ACC112 (cell line): ENCODE measurements around the gene NOS2.
A peak's percentile ranks its signal among the peaks of the same experiment; 100 is the strongest.

Source experiments
- H2AFZ ChIP-seq: fragments of 200-600 bp; sonication (generic); one replicate; pipeline ENCODE4 v1.6.0; 2017; ENCODE audit warnings: antibody characterized with exemption, low read length; ENCODE audit not compliant: unreplicated experiment
- H3K27ac ChIP-seq: fragments of 200-600 bp; sonication (generic); 2 replicates; pipeline ENCODE4 v1.5.1; 2014; ENCODE audit warnings: low read depth, mild to moderate bottlenecking, antibody characterized with exemption, low read length, moderate library complexity
- H3K27me3 ChIP-seq: fragments of 200-600 bp; sonication (generic); 2 replicates; pipeline ENCODE4 v1.6.1; 2014; ENCODE audit warnings: mild to moderate bottlenecking, antibody characterized with exemption, low read length, moderate library complexity, mixed read lengths; ENCODE audit not compliant: insufficient read depth
- H3K36me3 ChIP-seq: fragments of 200-600 bp; sonication (generic); 2 replicates; pipeline ENCODE4 v1.6.1; 2016; ENCODE audit warnings: mild to moderate bottlenecking, antibody characterized with exemption, low read length, moderate library complexity, mixed read lengths; ENCODE audit not compliant: insufficient read depth
- H3K4me1 ChIP-seq: fragments of 200-600 bp; sonication (generic); one replicate; pipeline ENCODE4 v1.6.1; 2016; ENCODE audit warnings: low read length, mixed read lengths; ENCODE audit not compliant: insufficient read depth, unreplicated experiment, control insufficient read depth
- H3K4me3 ChIP-seq: fragments of 200-600 bp; sonication (generic); 2 replicates; pipeline ENCODE4 v1.5.1; 2014; ENCODE audit warnings: mild to moderate bottlenecking, low read depth, low read length
- H3K79me2 ChIP-seq: fragments of 200-600 bp; sonication (generic); one replicate; pipeline ENCODE4 v1.6.0; 2016; ENCODE audit warnings: low read length; ENCODE audit not compliant: control insufficient read depth, unreplicated experiment, insufficient read depth

NOS2 gene

GRCh38 chr17:27819145-27819544 is 18.8 kb upstream of the NOS2 start:
- H3K27me3 ChIP-seq = peaks cover 4% of the 10 kb centered on the region; the same call in 1 of the 2 replicates
- H3K36me3 ChIP-seq = no peaks in the 10 kb centered on the region

GRCh38 chr17:27818401-27819105 is 18.2 kb upstream of the NOS2 start:
- Histone ChIP-seq H3K79me2 (no peaks in the 10 kb centered on the region), H3K27me3 (peaks cover 3% of the 10 kb centered on the region; the same call in 1 of the 2 replicates), H3K36me3 (no peaks in the 10 kb centered on the region), H3K27ac (no peak overlapping the region), H3K4me3 (no peak overlapping the region), H3K4me1 (peaks cover 16% of the 10 kb centered on the region), H2AFZ (no peak overlapping the region)

More at GRCh38 chr17:27819145-27819544, 18.8 kb upstream of the NOS2 start:
- Histone ChIP-seq H3K4me3 (no peak overlapping the region), H3K79me2 (no peaks in the 10 kb centered on the region), H3K27ac (no peak overlapping the region), H2AFZ (no peak overlapping the region), H3K4me1 (peaks cover 16% of the 10 kb centered on the region)

- Histone ChIP-seq H3K4me3 (no peak overlapping the region), H3K36me3 (no peaks in the 10 kb centered on the region), H3K79me2 (no peaks in the 10 kb centered on the region), H2AFZ (peak overlapping the region; percentile 66), H3K27me3 (peaks cover 2% of the 10 kb centered on the region; the same call in 1 of the 2 replicates), H3K27ac (no peak overlapping the region), H3K4me1 (peaks cover 16% of the 10 kb centered on the region)
These were observed 17.4 kb upstream of the NOS2 start for GRCh38 chr17:27817731-27818130.

- Histone ChIP-seq H3K27me3 (peaks cover 2% of the 10 kb centered on the region; the same call in 1 of the 2 replicates), H3K27ac (no peak overlapping the region), H3K4me3 (no peak overlapping the region), H3K79me2 (no peaks in the 10 kb centered on the region), H3K36me3 (no peaks in the 10 kb centered on the region), H3K4me1 (peaks cover 16% of the 10 kb centered on the region), H2AFZ (no peak overlapping the region)
These were observed 16.6 kb upstream of the NOS2 start for GRCh38 chr17:27816946-27817345.

- Histone ChIP-seq H3K4me1 (peaks cover 19% of the 10 kb centered on the region), H2AFZ (no peak overlapping the region), H3K36me3 (no peaks in the 10 kb centered on the region), H3K27ac (no peak overlapping the region), H3K4me3 (no peak overlapping the region), H3K79me2 (no peaks in the 10 kb centered on the region), H3K27me3 (peaks cover 2% of the 10 kb centered on the region; the same call in 1 of the 2 replicates)
These were observed 11.6 kb upstream of the NOS2 start for GRCh38 chr17:27811961-27812360.

GRCh38 chr17:27810902-27811557 is 10.7 kb upstream of the NOS2 start:
- Histone ChIP-seq H3K36me3 (no peaks in the 10 kb centered on the region), H3K4me3 (no peak overlapping the region), H2AFZ (no peak overlapping the region)

GRCh38 chr17:27810211-27810901 is 10.0 kb upstream of the NOS2 start:
- H3K79me2 ChIP-seq = no peaks in the 10 kb centered on the region
- peak overlapping the region; percentile 49 for H2AFZ ChIP-seq
- H3K27ac ChIP-seq = no peak overlapping the region
- H3K27me3 ChIP-seq = peaks cover 2% of the 10 kb centered on the region; the same call in 1 of the 2 replicates
- H3K4me1 ChIP-seq = peaks cover 18% of the 10 kb centered on the region
- H3K36me3 ChIP-seq = no peaks in the 10 kb centered on the region
- H3K4me3 ChIP-seq = no peak overlapping the region

More at GRCh38 chr17:27810902-27811557, 10.7 kb upstream of the NOS2 start:
- no peaks in the 10 kb centered on the region for H3K79me2 ChIP-seq
- peaks cover 18% of the 10 kb centered on the region for H3K4me1 ChIP-seq
- no peak overlapping the region for H3K27ac ChIP-seq
- peaks cover 2% of the 10 kb centered on the region; the same call in 1 of the 2 replicates for H3K27me3 ChIP-seq

GRCh38 chr17:27809555-27809954 is 9.2 kb upstream of the NOS2 start:
- H2AFZ ChIP-seq = no peak overlapping the region
- H3K27me3 ChIP-seq = peaks cover 2% of the 10 kb centered on the region; the same call in 1 of the 2 replicates
- H3K4me1 ChIP-seq = peaks cover 18% of the 10 kb centered on the region
- no peak overlapping the region for H3K4me3 ChIP-seq
- no peaks in the 10 kb centered on the region for H3K79me2 ChIP-seq
- H3K27ac ChIP-seq = no peak overlapping the region
- H3K36me3 ChIP-seq = no peaks in the 10 kb centered on the region

- Histone ChIP-seq H3K27ac (no peak overlapping the region), H3K27me3 (peaks cover 2% of the 10 kb centered on the region; the same call in 1 of the 2 replicates), H3K36me3 (no peaks in the 10 kb centered on the region), H3K4me3 (no peak overlapping the region), H2AFZ (no peak overlapping the region), H3K4me1 (peaks cover 18% of the 10 kb centered on the region), H3K79me2 (no peaks in the 10 kb centered on the region)
These were observed 8.3 kb upstream of the NOS2 start for GRCh38 chr17:27808628-27809027.

GRCh38 chr17:27807567-27808470 is 7.5 kb upstream of the NOS2 start:
- no peak overlapping the region for H3K27ac ChIP-seq

More at GRCh38 chr17:27807567-27808470, 7.5 kb upstream of the NOS2 start:
- Histone ChIP-seq H3K4me1 (peaks cover 18% of the 10 kb centered on the region), H3K27me3 (no peaks in the 10 kb centered on the region), H2AFZ (peak overlapping the region; percentile 66), H3K4me3 (peak overlapping the region; percentile 38; the same call in 1 of the 2 replicates), H3K36me3 (no peaks in the 10 kb centered on the region), H3K79me2 (no peaks in the 10 kb centered on the region)
